Large intestine (tissue), 3 donors: ENCODE measurements around the gene ITIH2. TPM values are rescaled to one million over a fixed set of nuclear protein-coding genes. Genes with fewer than 3 reads are reported as not detected.
A peak's percentile ranks its signal among the peaks of the same experiment; 100 is the strongest.
"Not testable (repeated sequence)": the region's sequence is repeated elsewhere in the genome, so short reads cannot be mapped to it uniquely, and the experiment has no call there.

Experiments
- DNase-seq, 2 donors: peaks; one replicate each; pipeline versions ENCODE4 v3.0.0 to v3.0.0-alpha.2; 2013
- H3K27ac ChIP-seq: one replicate; pipeline ENCODE4 v1.5.1; 2013; ENCODE audit warnings: low read length
- H3K27me3 ChIP-seq: 2 replicates; pipeline ENCODE4 v1.6.1; 2013; ENCODE audit warnings: low read length; ENCODE audit not compliant: control insufficient read depth, insufficient read depth
- H3K36me3 ChIP-seq: 2 replicates; pipeline ENCODE4 v1.6.1; 2013; ENCODE audit warnings: low read length; ENCODE audit not compliant: control insufficient read depth, insufficient read depth
- H3K4me1 ChIP-seq: one replicate; pipeline ENCODE4 v1.6.1; 2013; ENCODE audit warnings: low read length; ENCODE audit not compliant: control insufficient read depth, insufficient read depth
- H3K4me3 ChIP-seq: one replicate; pipeline ENCODE4 v1.5.1; 2013; ENCODE audit warnings: low read length
- H3K9me3 ChIP-seq: one replicate; pipeline ENCODE4 v1.6.1; 2013; ENCODE audit warnings: mild to moderate bottlenecking, low read depth, low read length, moderate library complexity; ENCODE audit not compliant: control insufficient read depth
- WGBS: methylation state at CpG from one replicate; pipeline ENCODE4 v1.1.5; 2013; ENCODE audit warnings: low lambda C conversion rate; ENCODE audit not compliant: insufficient coverage; 5-methylcytosine and 5-hydroxymethylcytosine counted together
- polyA plus RNA-seq: library from polyadenylated mRNA; unstranded; fragments of 120-200 nt; gene quantifications from one replicate; pipeline ENCODE4 v1.2.1, GENCODE V29; 2013

The ITIH2 gene
- polyA plus RNA-seq, 1 donor: 0.52 TPM

GRCh38 chr10:7782194-7782593, 79.1 kb downstream of the ITIH2 start:
- H3K27ac ChIP-seq, H3K9me3 ChIP-seq, DNase-seq, H3K4me1 ChIP-seq, H3K4me3 ChIP-seq, H3K27me3 ChIP-seq: not testable (repeated sequence)
- peaks cover 30% of the 10 kb centered on the region for H3K36me3 ChIP-seq
- no CpG with 5 or more reads among the region's 6 CpGs for WGBS

- Histone ChIP-seq H3K9me3 (no peaks in the 10 kb centered on the region), H3K4me3 (no peak overlapping the region), H3K27ac (no peak overlapping the region), H3K36me3 (peaks cover 7% of the 10 kb centered on the region), H3K27me3 (no peaks in the 10 kb centered on the region), H3K4me1 (no peaks in the 10 kb centered on the region)
- DNase-seq: no peak
- WGBS: no CpG with 5 or more reads among the region's 3 CpGs
These were observed 83.3 kb downstream of the ITIH2 start for GRCh38 chr10:7786430-7786829.

DNA sequence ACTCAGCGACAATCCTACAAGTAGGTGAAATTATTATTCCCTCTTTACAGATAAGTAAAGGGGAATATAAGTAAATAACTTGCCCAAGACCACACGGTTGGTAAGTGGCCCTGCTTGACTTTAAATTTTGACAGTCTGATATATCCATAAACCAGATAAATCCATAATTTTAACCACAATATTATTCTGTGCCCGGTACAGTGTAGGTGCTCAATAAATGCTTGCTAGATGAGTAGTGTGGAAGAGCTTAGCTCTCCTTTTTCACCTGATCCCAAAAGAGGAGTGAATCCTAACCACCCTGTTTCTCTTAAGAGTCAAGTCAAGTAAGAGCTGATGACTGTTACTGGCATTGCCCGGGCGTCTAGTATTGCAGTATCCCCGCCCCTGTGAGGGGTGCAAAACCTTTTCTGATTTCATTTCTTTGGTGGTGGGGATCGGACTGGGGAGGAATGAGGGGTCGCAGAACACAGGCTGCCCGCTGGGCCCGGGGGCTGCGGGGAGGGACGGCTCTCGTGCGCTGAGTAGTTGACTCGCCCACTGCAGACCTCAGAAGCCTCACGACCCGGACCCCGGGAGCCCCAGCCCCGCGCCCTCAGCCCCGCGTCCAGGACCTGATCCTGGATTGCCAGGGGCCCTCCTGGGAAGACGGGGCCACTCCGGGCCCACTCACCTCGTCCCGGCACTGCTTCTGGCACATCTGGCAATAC, 84.2 kb downstream of the ITIH2 start:
- H3K4me3 ChIP-seq: peak overlapping the region; percentile 96
- no peaks in the 10 kb centered on the region for H3K9me3 ChIP-seq
- WGBS: no CpG with 5 or more reads among the region's 26 CpGs
- H3K4me1 ChIP-seq: no peaks in the 10 kb centered on the region
- peak overlapping the region; percentile 22 for H3K27ac ChIP-seq
- peaks cover 11% of the 10 kb centered on the region for H3K36me3 ChIP-seq
- H3K27me3 ChIP-seq: no peaks in the 10 kb centered on the region
- DNase-seq: peak in 1 of 2 donors; percentile 7

DNA sequence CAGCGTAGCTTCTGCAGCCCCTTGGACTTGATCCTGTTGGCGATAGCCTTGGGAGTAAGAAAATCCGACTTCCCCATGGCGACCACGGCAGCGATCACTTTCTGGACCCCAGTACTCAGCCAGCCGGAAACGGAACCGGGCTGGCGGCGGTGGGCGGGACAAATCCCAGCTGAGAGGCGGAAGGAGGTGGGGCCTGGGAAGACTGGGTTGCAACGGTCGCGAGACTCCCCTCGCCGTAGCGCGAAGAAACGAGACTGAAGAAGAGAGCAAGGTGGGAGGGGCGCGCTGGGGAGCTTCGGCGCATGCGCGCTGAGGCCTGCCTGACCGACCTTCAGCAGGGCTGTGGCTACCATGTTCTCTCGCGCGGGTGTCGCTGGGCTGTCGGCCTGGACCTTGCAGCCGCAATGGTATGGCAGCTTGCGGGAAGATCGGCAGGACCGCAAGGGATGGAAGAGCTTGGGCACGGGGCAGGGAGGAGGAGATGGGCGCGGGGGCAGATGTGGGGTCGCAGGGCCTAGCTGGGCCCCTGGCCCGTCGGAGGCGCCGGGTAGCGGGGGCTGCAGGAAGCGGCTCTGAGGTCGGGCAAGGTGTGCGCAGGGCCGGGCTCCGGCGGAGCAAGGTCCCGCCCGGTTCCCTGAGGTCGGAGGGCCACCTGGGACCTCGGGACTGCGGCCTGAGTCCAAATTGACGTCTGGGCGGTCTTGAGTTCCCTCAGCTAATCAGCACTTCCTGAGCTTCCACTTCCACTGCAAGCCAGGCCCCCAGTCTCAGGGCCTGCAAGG, 84.9 kb downstream of the ITIH2 start, which contains the start of the genes ATP5F1C and KIN:
Gene ATP5F1C, plus strand, starts transcription at position 321 of the 782 bp plus-strand sequence. Its CDS starts 31 bp downstream, at position 352.
Gene KIN, minus strand, starts transcription at position 137 of the 782 bp plus-strand sequence. Its CDS starts 60 bp downstream, at position 77.
- Histone ChIP-seq H3K27ac (peak within 1 kb of the TSS; percentile 71), H3K4me1 (no peaks in the 10 kb centered on the region), H3K9me3 (no peaks in the 10 kb centered on the region), H3K27me3 (no peaks in the 10 kb centered on the region), H3K36me3 (peaks cover 12% of the 10 kb centered on the region), H3K4me3 (peak within 1 kb of the TSS; percentile 96)
- no CpG with 5 or more reads among the region's 59 CpGs for WGBS
- DNase-seq: peak; percentile 98

DNA sequence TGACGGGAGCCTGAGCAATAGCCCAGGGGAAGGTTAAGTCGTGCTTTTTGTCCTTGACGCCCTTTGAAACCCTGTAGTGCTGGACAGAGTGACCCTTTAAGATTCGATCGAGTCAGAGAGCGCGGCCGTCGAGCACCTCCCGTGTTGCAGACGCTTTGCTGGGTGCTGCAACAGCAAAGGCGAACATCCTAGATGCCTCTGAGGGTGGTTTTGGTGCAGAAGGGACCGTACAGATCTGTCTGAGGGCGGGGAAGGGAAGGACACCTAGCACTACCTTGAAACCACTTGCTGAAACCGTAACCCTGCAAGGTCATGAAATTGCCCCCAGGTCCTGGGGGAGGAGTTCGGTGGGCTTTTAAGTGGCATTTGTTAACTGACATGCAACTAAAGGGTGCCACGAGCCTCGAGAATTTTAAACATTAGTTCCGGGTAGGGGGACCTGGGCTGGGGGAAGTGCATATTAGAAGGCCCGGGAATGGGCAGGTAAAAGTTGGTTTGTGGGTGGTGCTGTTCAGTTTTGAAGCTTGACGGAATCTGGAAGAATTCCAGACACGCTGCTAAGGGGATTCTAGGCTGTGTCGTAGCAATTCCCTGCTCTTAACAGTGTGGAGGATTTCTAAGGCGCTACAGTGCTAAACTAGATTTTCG, 85.6 kb downstream of the ITIH2 start:
- DNase-seq: no peak
- no peaks in the 10 kb centered on the region for H3K9me3 ChIP-seq
- no peaks in the 10 kb centered on the region for H3K27me3 ChIP-seq
- H3K27ac ChIP-seq: peak overlapping the region; percentile 71
- 0% methylated on average over 2 of the region's 25 CpGs for WGBS
- H3K4me3 ChIP-seq: peak overlapping the region; percentile 96
- H3K36me3 ChIP-seq: peaks cover 16% of the 10 kb centered on the region
- no peaks in the 10 kb centered on the region for H3K4me1 ChIP-seq

GRCh38 chr10:7789390-7789789, 86.3 kb downstream of the ITIH2 start:
- H3K4me3 ChIP-seq: peak overlapping the region; percentile 96
- peak in 1 of 2 donors; percentile 4 for DNase-seq
- 0% methylated on average over 1 of the region's 3 CpGs for WGBS

GRCh38 chr10:7792541-7792940, 89.4 kb downstream of the ITIH2 start:
- Histone ChIP-seq H3K27ac (no peak overlapping the region), H3K9me3 (no peaks in the 10 kb centered on the region), H3K36me3 (peaks cover 22% of the 10 kb centered on the region), H3K4me3 (no peak overlapping the region), H3K4me1 (no peaks in the 10 kb centered on the region), H3K27me3 (no peaks in the 10 kb centered on the region)
- no CpG with 5 or more reads among the region's 1 CpG for WGBS
- DNase-seq: no peak

More at GRCh38 chr10:7789390-7789789, 86.3 kb downstream of the ITIH2 start:
- no peaks in the 10 kb centered on the region for H3K27me3 ChIP-seq
- no peak overlapping the region for H3K27ac ChIP-seq
- no peaks in the 10 kb centered on the region for H3K4me1 ChIP-seq
- H3K9me3 ChIP-seq: no peaks in the 10 kb centered on the region
- peaks cover 14% of the 10 kb centered on the region for H3K36me3 ChIP-seq

DNA sequence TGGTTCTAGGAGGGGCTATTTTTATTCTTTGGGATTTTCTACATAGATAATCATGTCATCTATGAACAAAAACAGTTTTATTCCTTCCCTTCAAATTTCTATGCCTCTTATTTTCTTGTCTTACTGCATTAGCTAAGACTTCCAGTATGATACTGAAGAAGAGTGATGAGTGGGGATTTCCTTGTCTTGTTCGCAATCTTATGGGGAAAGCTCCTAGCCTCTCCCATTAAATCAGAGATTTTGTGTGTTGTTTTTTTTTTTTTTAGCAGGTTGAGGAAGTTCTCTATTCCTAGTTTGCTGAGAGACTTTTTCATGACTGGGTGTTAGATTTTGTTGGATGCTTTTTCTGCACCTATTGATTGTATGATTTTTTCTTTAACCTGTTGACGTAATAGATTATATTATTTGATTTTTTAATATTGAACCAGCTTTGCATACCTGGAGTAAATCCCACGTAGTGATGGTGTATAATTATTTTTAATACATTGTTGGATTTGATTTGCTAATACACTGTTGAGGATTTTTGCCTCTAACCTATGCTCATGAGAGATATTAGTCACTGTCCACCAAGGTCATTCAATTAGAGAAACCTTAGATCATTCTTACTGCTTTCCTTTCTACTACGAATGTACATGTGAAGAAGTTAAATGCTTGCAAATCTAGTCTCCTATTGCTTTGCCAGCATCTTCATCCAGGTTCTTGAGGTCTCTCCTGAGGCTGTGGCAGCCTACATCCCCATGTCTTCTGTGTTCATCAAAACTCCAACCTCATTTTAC, 91.3 kb downstream of the ITIH2 start:
- no peak overlapping the region for H3K27ac ChIP-seq
- DNase-seq: no peak
- H3K4me1 ChIP-seq: no peaks in the 10 kb centered on the region

GRCh38 chr10:7795605-7796004, 92.5 kb downstream of the ITIH2 start:
- Histone ChIP-seq H3K36me3 (peaks cover 40% of the 10 kb centered on the region), H3K27ac (no peak overlapping the region), H3K4me1 (no peaks in the 10 kb centered on the region), H3K4me3 (no peak overlapping the region), H3K27me3 (no peaks in the 10 kb centered on the region), H3K9me3 (no peaks in the 10 kb centered on the region)
- DNase-seq: peak in 1 of 2 donors; percentile 58
- 20% methylated on average over 2 of the region's 4 CpGs for WGBS

More for the DNA sequence above, 91.3 kb downstream of the ITIH2 start:
- peaks cover 33% of the 10 kb centered on the region for H3K36me3 ChIP-seq
- WGBS: 100% methylated on average over 2 of the region's 4 CpGs
- no peaks in the 10 kb centered on the region for H3K9me3 ChIP-seq
- no peak overlapping the region for H3K4me3 ChIP-seq
- no peaks in the 10 kb centered on the region for H3K27me3 ChIP-seq
